Inflammatory macrophage (primary cell): ENCODE measurements around the gene PSMC5.
"Not testable (repeated sequence)": the region's sequence is repeated elsewhere in the genome, so short reads cannot be mapped to it uniquely, and the experiment has no call there.

Experiments
- DNase-seq, 2 donors: peaks; one replicate each; pipeline ENCODE4 v3.0.0-alpha.2; 2020 to 2022

Gene PSMC5

GRCh38 chr17:63840591-63841349, 13.5 kb downstream of the PSMC5 start:
- DNase-seq = peak in 1 of 2 donors; percentile 3

GRCh38 chr17:63841350-63842172, 14.3 kb downstream of the PSMC5 start:
- DNase-seq = peak; percentile 46 to 69

GRCh38 chr17:63842173-63842539, 14.9 kb downstream of the PSMC5 start:
- DNase-seq = peak; percentile 5 to 19

GRCh38 chr17:63842540-63843386, 15.5 kb downstream of the PSMC5 start, which contains the start of gene SMARCD2:
Gene SMARCD2, minus strand, starts transcription at chr17:63842685. Its CDS starts 11 bp downstream, at chr17:63842674.
- DNase-seq = peak; percentile 99

GRCh38 chr17:63843387-63843888, 16.2 kb downstream of the PSMC5 start:
- DNase-seq = peak; percentile 73 to 77

- DNase-seq = no peak
Measured at GRCh38 chr17:63843910-63844677, 16.9 kb downstream of the PSMC5 start.

GRCh38 chr17:63845509-63845908, 18.3 kb downstream of the PSMC5 start:
- no peak for DNase-seq

GRCh38 chr17:63847525-63848249, 20.5 kb downstream of the PSMC5 start:
- DNase-seq = no peak

- peak; percentile 97 to 98 for DNase-seq
Measured at GRCh38 chr17:63848834-63849689, 21.8 kb downstream of the PSMC5 start.

- no peak for DNase-seq
Measured at GRCh38 chr17:63850401-63850800, 23.2 kb downstream of the PSMC5 start.

- DNase-seq = no peak
Measured at GRCh38 chr17:63853260-63853659, 26.0 kb downstream of the PSMC5 start.

GRCh38 chr17:63854709-63855108, 27.5 kb downstream of the PSMC5 start:
- DNase-seq = no peak

GRCh38 chr17:63855185-63855584, 28.0 kb downstream of the PSMC5 start:
- no peak for DNase-seq

- DNase-seq = not testable (repeated sequence)
Measured at GRCh38 chr17:63856425-63856824, 29.2 kb downstream of the PSMC5 start.

- DNase-seq = no peak
Measured at GRCh38 chr17:63859257-63859656, 32.0 kb downstream of the PSMC5 start.

GRCh38 chr17:63866625-63867024, 39.4 kb downstream of the PSMC5 start:
- DNase-seq = peak in 1 of 2 donors; percentile 10

- not testable (repeated sequence) for DNase-seq
Measured at GRCh38 chr17:63869491-63870291, 42.5 kb downstream of the PSMC5 start.

- DNase-seq = not testable (repeated sequence)
Measured at GRCh38 chr17:63870292-63870665, 43.0 kb downstream of the PSMC5 start.
